ENCODE measurements around the gene RRAGA. TPM values are rescaled to one million over a fixed set of nuclear protein-coding genes. Genes with fewer than 3 reads are reported as not detected.

Gene RRAGA
- total RNA-seq, result 10 to 100 TPM; 47.8 to 83.9 TPM
- 10 to 100 TPM; 48.3 to 90.7 TPM for polyA plus RNA-seq
- long read RNA-seq, donor 1, transcript RRAGA-201 (1 exons, 1,589 nt), result major isoform, 164 of 164 reads
- long read RNA-seq, donor 1, partial matches to known transcripts, result 0 of 164 reads
- long read RNA-seq, donor 1, other reads (novel, unspliced or antisense), result 0 of 164 reads
- long read RNA-seq, donor 2, transcript RRAGA-201 (1 exons, 1,589 nt), result major isoform, 70 of 70 reads
- long read RNA-seq, donor 2, partial matches to known transcripts, result 0 of 70 reads
- long read RNA-seq, donor 2, other reads (novel, unspliced or antisense), result 0 of 70 reads
- long read RNA-seq, donor 3, transcript RRAGA-201 (1 exons, 1,589 nt), result major isoform, 74 of 74 reads
- long read RNA-seq, donor 3, partial matches to known transcripts, result 0 of 74 reads
- long read RNA-seq, donor 3, other reads (novel, unspliced or antisense), result 0 of 74 reads
- long read RNA-seq, donor 4, transcript RRAGA-201 (1 exons, 1,589 nt), result major isoform, 73 of 73 reads
- long read RNA-seq, donor 4, partial matches to known transcripts, result 0 of 73 reads
- long read RNA-seq, donor 4, other reads (novel, unspliced or antisense), result 0 of 73 reads
- long read RNA-seq, donor 5, transcript RRAGA-201 (1 exons, 1,589 nt), result major isoform, 157 of 157 reads
- long read RNA-seq, donor 5, partial matches to known transcripts, result 0 of 157 reads
- long read RNA-seq, donor 5, other reads (novel, unspliced or antisense), result 0 of 157 reads

GRCh38 chr9:19048966-19049916 is at the start of gene RRAGA:
Gene RRAGA, plus strand, starts transcription at chr9:19049427. Its CDS starts 233 bp downstream, at chr9:19049660.
- ATAC-seq (ENCODE audit: insufficient read depth, low FRiP score) (peak; percentile 96), DNase-seq (peak; percentile 97 to 98 (median 98))
- TF ChIP-seq CTCF (IDR thresholded peaks at IDR 0.05; ENCODE audit: control extremely low read depth, extremely low read depth), result peak; percentile 52
- no peaks in the 10 kb centered on the region for H3K9me3 ChIP-seq (ENCODE audit: control insufficient read depth in 4 of 4, insufficient read depth in 3 of 4, low read length in 3 of 4)
- no peaks in the 10 kb centered on the region for H3K27me3 ChIP-seq (ENCODE audit: control insufficient read depth in 3 of 3, insufficient read depth in 3 of 3, low read length in 2 of 3)
- 0 to 1% methylated on average over 82 of the region's 82 CpGs for WGBS, 2 donors
- H3K4me1 ChIP-seq (ENCODE audit: control insufficient read depth in 5 of 5, insufficient read depth in 5 of 5, low read length in 5 of 5), result peaks cover 0 to 26% (median 9%) of the 10 kb centered on the region in 5 donors
- peak within 1 kb of the TSS; percentile 70 to 99 for H3K9ac ChIP-seq (ENCODE audit: insufficient read depth in 1 of 2, low read length in 2 of 2)
- peak within 1 kb of the TSS; percentile 88 for H3K4me3 ChIP-seq
- peak within 1 kb of the TSS; percentile 95 to 97 for H3K27ac ChIP-seq (ENCODE audit: low read depth in 1 of 2, low read length in 1 of 2)
- peaks cover 0 to 19% (median 5%) of the 10 kb centered on the region in 4 donors for H3K36me3 ChIP-seq (ENCODE audit: control insufficient read depth in 4 of 4, insufficient read depth in 4 of 4, low read length in 4 of 4)

- no peak for TF ChIP-seq CTCF (IDR thresholded peaks at IDR 0.05; ENCODE audit: control extremely low read depth, extremely low read depth)
- no peak for ATAC-seq (ENCODE audit: insufficient read depth, low FRiP score)
- no peaks in the 10 kb centered on the region for H3K27me3 ChIP-seq (ENCODE audit: control insufficient read depth in 3 of 3, insufficient read depth in 3 of 3, low read length in 2 of 3)
- no peak overlapping the region for H3K27ac ChIP-seq (ENCODE audit: low read depth in 1 of 2, low read length in 1 of 2)
- no peak for DNase-seq
- H3K4me1 ChIP-seq (ENCODE audit: control insufficient read depth in 5 of 5, insufficient read depth in 5 of 5, low read length in 5 of 5), result no peaks in the 10 kb centered on the region
- WGBS, 2 donors, result 88 to 92% methylated on average over 16 of the region's 16 CpGs
- no peak overlapping the region for H3K4me3 ChIP-seq
- no peaks in the 10 kb centered on the region for H3K36me3 ChIP-seq (ENCODE audit: control insufficient read depth in 4 of 4, insufficient read depth in 4 of 4, low read length in 4 of 4)
- H3K9me3 ChIP-seq (ENCODE audit: control insufficient read depth in 4 of 4, insufficient read depth in 3 of 4, low read length in 3 of 4), result peaks cover 0 to 7% (median 0%) of the 10 kb centered on the region in 4 donors
- no peak overlapping the region for H3K9ac ChIP-seq (ENCODE audit: insufficient read depth in 1 of 2, low read length in 2 of 2)
These were observed 49.1 kb upstream of the RRAGA start for GRCh38 chr9:19000133-19000532.

GRCh38 chr9:19009391-19009965 is 39.7 kb upstream of the RRAGA start:
- no peak overlapping the region for H3K9ac ChIP-seq (ENCODE audit: insufficient read depth in 1 of 2, low read length in 2 of 2)
- TF ChIP-seq CTCF (IDR thresholded peaks at IDR 0.05; ENCODE audit: control extremely low read depth, extremely low read depth), result no peak
- H3K9me3 ChIP-seq (ENCODE audit: control insufficient read depth in 4 of 4, insufficient read depth in 3 of 4, low read length in 3 of 4), result no peaks in the 10 kb centered on the region
- no peak overlapping the region for H3K4me3 ChIP-seq
- no peaks in the 10 kb centered on the region for H3K36me3 ChIP-seq (ENCODE audit: control insufficient read depth in 4 of 4, insufficient read depth in 4 of 4, low read length in 4 of 4)
- no peak overlapping the region for H3K27ac ChIP-seq (ENCODE audit: low read depth in 1 of 2, low read length in 1 of 2)
- DNase-seq, result no peak
- H3K4me1 ChIP-seq (ENCODE audit: control insufficient read depth in 5 of 5, insufficient read depth in 5 of 5, low read length in 5 of 5), result peaks cover 0 to 8% (median 0%) of the 10 kb centered on the region in 5 donors
- 87 to 88% methylated on average over 5 of the region's 5 CpGs for WGBS, 2 donors
- H3K27me3 ChIP-seq (ENCODE audit: control insufficient read depth in 3 of 3, insufficient read depth in 3 of 3, low read length in 2 of 3), result no peaks in the 10 kb centered on the region
- no peak for ATAC-seq (ENCODE audit: insufficient read depth, low FRiP score)
